IMR-90 (cell line): ENCODE measurements around the gene ORM1. TPM values are rescaled to one million over a fixed set of nuclear protein-coding genes. Genes with fewer than 3 reads are reported as not detected.

ENCODE experiments used
- ATAC-seq: fragments of 200-7000 bp; cut with Tn5 transposase; 2 replicates; pipeline ENCODE4 v1.9.1; 2020; ENCODE audit warnings: low read depth, mild to moderate bottlenecking, moderate library complexity
- BruUV-seq: library from RNA; stranded (reverse); fragments of 400-500 nt; replicated peaks from 2 replicates; lab custom pipeline; 2021; lab: Mats Ljungman, UMichigan
- CTCF ChIA-PET: fragments of 300-600 bp; formaldehyde crosslinking; extraction: SDS; loops from one replicate; lab custom pipeline; 2021; ENCODE audit warnings: antibody characterized with exemption; lab: Yijun Ruan, JAX
- POLR2A ChIA-PET: fragments of 300-600 bp; sonication (Branson Sonifier 250); formaldehyde crosslinking; loops from one replicate; lab custom pipeline; 2022; ENCODE audit warnings: antibody characterized with exemption; ENCODE audit not compliant: unreplicated experiment; lab: Charles Lee
- DNase-seq: peaks from one replicate; pipeline ENCODE4 v3.0.0; 2013
- H2AFZ ChIP-seq: replicated peaks from 2 replicates; pipeline ENCODE3; 2013; ENCODE audit warnings: low read length, mild to moderate bottlenecking; ENCODE audit not compliant: poor library complexity
- H2AK5ac ChIP-seq: 2 replicates; pipeline ENCODE4 v1.6.1; 2013; ENCODE audit warnings: low read depth, low read length, inconsistent platforms
- H2AK9ac ChIP-seq: replicated peaks from 2 replicates; pipeline ENCODE3; 2013; ENCODE audit warnings: mild to moderate bottlenecking, low read depth, low read length, moderate library complexity; ENCODE audit not compliant: poor library complexity
- H2BK120ac ChIP-seq: 2 replicates; pipeline ENCODE4 v1.6.1; 2013; ENCODE audit warnings: low read depth, low read length, inconsistent platforms
- H2BK15ac ChIP-seq: 3 replicates; pipeline ENCODE4 v1.6.1; 2013; ENCODE audit warnings: low read depth, low read length, inconsistent platforms
- H2BK20ac ChIP-seq: 2 replicates; pipeline ENCODE4 v1.6.1; 2013; ENCODE audit warnings: low read depth, mild to moderate bottlenecking, inconsistent platforms, low read length, moderate library complexity
- H2BK5ac ChIP-seq: 2 replicates; pipeline ENCODE4 v1.6.1; 2013; ENCODE audit warnings: mild to moderate bottlenecking, low read depth, low read length, inconsistent platforms; ENCODE audit not compliant: poor library complexity, severe bottlenecking
- H3K14ac ChIP-seq: replicated peaks from 2 replicates; pipeline ENCODE4 v1.6.1; 2013; ENCODE audit warnings: low read depth, low read length, inconsistent platforms
- H3K18ac ChIP-seq: 2 replicates; pipeline ENCODE4 v1.6.1; 2013; ENCODE audit warnings: low read depth, low read length, control low read depth
- H3K23ac ChIP-seq: 2 replicates; pipeline ENCODE4 v1.6.1; 2013; ENCODE audit warnings: low read depth, low read length, inconsistent platforms
- H3K27ac ChIP-seq: 2 replicates; pipeline ENCODE4 v1.5.1; 2013; ENCODE audit warnings: mild to moderate bottlenecking, control low read depth, low read length; ENCODE audit not compliant: insufficient read depth
- H3K27me3 ChIP-seq: 2 replicates; pipeline ENCODE4 v1.6.1; 2013; ENCODE audit warnings: low read length; ENCODE audit not compliant: control insufficient read depth, insufficient read depth
- H3K36me3 ChIP-seq: 2 replicates; pipeline ENCODE4 v1.6.1; 2013; ENCODE audit warnings: low read length, mixed read lengths; ENCODE audit not compliant: control insufficient read depth, insufficient read depth
- H3K4ac ChIP-seq: 2 replicates; pipeline ENCODE4 v1.6.1; 2013; ENCODE audit warnings: low read depth, low read length, inconsistent platforms
- H3K4me1 ChIP-seq: 2 replicates; pipeline ENCODE4 v1.6.1; 2013; ENCODE audit warnings: low read length, mixed read lengths; ENCODE audit not compliant: control insufficient read depth, insufficient read depth
- H3K4me2 ChIP-seq: 2 replicates; pipeline ENCODE4 v1.6.1; 2013; ENCODE audit warnings: low read depth, mild to moderate bottlenecking, control low read depth, low read length, moderate library complexity
- H3K4me3 ChIP-seq: 2 replicates; pipeline ENCODE4 v1.5.1; 2013; ENCODE audit warnings: low read depth, mild to moderate bottlenecking, control low read depth, low read length, moderate library complexity; ENCODE audit not compliant: insufficient read depth
- H3K56ac ChIP-seq: 2 replicates; pipeline ENCODE4 v1.6.1; 2013; ENCODE audit warnings: low read length, inconsistent platforms; ENCODE audit not compliant: insufficient read depth; ENCODE audit errors: extremely low read depth
- H3K79me1 ChIP-seq, 2 experiments: 2 replicates each; pipeline ENCODE4 v1.6.1; 2013; ENCODE audit warnings: low read length in 2 of 2, inconsistent platforms in 1 of 2, low read depth in 1 of 2
- H3K9ac ChIP-seq: 2 replicates; pipeline ENCODE4 v1.6.1; 2013; ENCODE audit warnings: low read depth, low read length, control low read depth
- H3K9me1 ChIP-seq: 2 replicates; pipeline ENCODE4 v1.6.1; 2013; ENCODE audit warnings: low read length, inconsistent platforms; ENCODE audit not compliant: insufficient read depth
- H3K9me3 ChIP-seq: 2 replicates; pipeline ENCODE4 v1.6.1; 2013; ENCODE audit warnings: low read length; ENCODE audit not compliant: control insufficient read depth, insufficient read depth
- H4K20me1 ChIP-seq: 2 replicates; pipeline ENCODE4 v1.6.1; 2013; ENCODE audit warnings: low read length, inconsistent platforms; ENCODE audit not compliant: insufficient read depth
- H4K5ac ChIP-seq: 2 replicates; pipeline ENCODE4 v1.6.1; 2013; ENCODE audit warnings: mild to moderate bottlenecking, low read depth, low read length, control low read depth
- H4K8ac ChIP-seq, 2 experiments: 2 replicates each; pipeline ENCODE4 v1.6.1; 2013; ENCODE audit warnings: low read depth in 2 of 2, low read length in 2 of 2, control low read depth in 1 of 2, inconsistent platforms in 1 of 2
- H4K91ac ChIP-seq: 2 replicates; pipeline ENCODE4 v1.6.1; 2013; ENCODE audit warnings: low read depth, low read length, inconsistent platforms; ENCODE audit not compliant: insufficient read depth
- BHLHE40 ChIP-seq: fragments of 150-350 bp; IDR thresholded peaks from 2 replicates; pipeline ENCODE4 v1.6.1; 2016; ENCODE audit warnings: mild to moderate bottlenecking, low read depth, low read length
- CEBPB ChIP-seq: IDR thresholded peaks from 2 replicates; pipeline ENCODE4 v1.6.1; 2012; ENCODE audit warnings: low read depth, low read length, improper control_type of control experiment
- CHD1 ChIP-seq: IDR thresholded peaks from 2 replicates; pipeline ENCODE4 v1.6.1; 2012; ENCODE audit warnings: low read depth, low read length, improper control_type of control experiment
- CTCF ChIP-seq: conservative IDR thresholded peaks from 2 replicates; pipeline ENCODE4 v1.5.1; 2012; ENCODE audit warnings: mild to moderate bottlenecking, low read depth, low read length, improper control_type of control experiment
- ELK1 ChIP-seq: fragments of 150-350 bp; IDR thresholded peaks from 2 replicates; pipeline ENCODE4 v1.6.1; 2016; ENCODE audit warnings: low read depth, mild to moderate bottlenecking, low read length, moderate library complexity, borderline replicate concordance
- FOS ChIP-seq: fragments of 150-350 bp; IDR thresholded peaks from 2 replicates; pipeline ENCODE4 v1.6.1; 2016; ENCODE audit warnings: low read depth, low read length
- MAFK ChIP-seq: IDR thresholded peaks from 2 replicates; pipeline ENCODE4 v1.6.1; 2012; ENCODE audit warnings: low read depth, low read length, improper control_type of control experiment
- MAZ ChIP-seq: IDR thresholded peaks from 2 replicates; pipeline ENCODE4 v1.6.1; 2012; ENCODE audit warnings: low read depth, mild to moderate bottlenecking, low read length, improper control_type of control experiment, moderate library complexity, borderline replicate concordance
- MXI1 ChIP-seq: IDR thresholded peaks from 2 replicates; pipeline ENCODE4 v1.6.1; 2012; ENCODE audit warnings: low read depth, mild to moderate bottlenecking, low read length, moderate library complexity, borderline replicate concordance
- NFE2L2 ChIP-seq: fragments of 150-350 bp; IDR thresholded peaks from 2 replicates; pipeline ENCODE4 v1.6.1; 2016; ENCODE audit warnings: low read depth, mild to moderate bottlenecking, low read length
- POLR2A ChIP-seq: IDR thresholded peaks from 2 replicates; pipeline ENCODE4 v1.6.1; 2012; ENCODE audit warnings: mild to moderate bottlenecking, low read depth, low read length
- RAD21 ChIP-seq: IDR thresholded peaks from 2 replicates; pipeline ENCODE4 v1.6.1; 2012; ENCODE audit warnings: low read length, improper control_type of control experiment
- RCOR1 ChIP-seq: IDR thresholded peaks from 2 replicates; pipeline ENCODE4 v1.6.1; 2012; ENCODE audit warnings: mild to moderate bottlenecking, low read length, improper control_type of control experiment; ENCODE audit not compliant: insufficient replicate concordance
- RFX5 ChIP-seq: IDR thresholded peaks from 2 replicates; pipeline ENCODE4 v1.8.0; 2012; ENCODE audit warnings: low read depth, mild to moderate bottlenecking, low read length, moderate library complexity
- SMC3 ChIP-seq: fragments of 150-350 bp; IDR thresholded peaks from 2 replicates; pipeline ENCODE4 v1.6.1; 2016; ENCODE audit warnings: low read depth, mild to moderate bottlenecking, antibody characterized with exemption, low read length, moderate library complexity
- USF2 ChIP-seq: fragments of 150-350 bp; IDR thresholded peaks from 2 replicates; pipeline ENCODE4 v1.6.1; 2017; ENCODE audit warnings: mild to moderate bottlenecking, antibody characterized with exemption, low read length, low read depth
- WGBS, 2 experiments: methylation state at CpG; one replicate each; pipeline versions ENCODE4 v1.1.5 to v1.1.7; 2013; ENCODE audit warnings: missing lambda C conversion rate in 2 of 2; ENCODE audit not compliant: insufficient read length in 1 of 2; ENCODE audit errors: extremely low coverage in 2 of 2; 5-methylcytosine and 5-hydroxymethylcytosine counted together
- dilution Hi-C: fragments of 300-500 bp; cut with HindIII; formaldehyde crosslinking; loops from one replicate; pipeline ENCODE4 v1.14.3; 2018; ENCODE audit warnings: low sequenced_read_pairs; ENCODE audit not compliant: unreplicated experiment
- in situ Hi-C: fragments of 300-500 bp; cut with MboI; formaldehyde crosslinking; loops from 3 replicates; pipeline ENCODE4 v1.14.3; 2019; ENCODE audit warnings: low sequenced_read_pairs, inconsistent platforms, mixed read lengths
- intact Hi-C: fragments of 100-400 bp; cut with micrococcal nuclease; formaldehyde crosslinking; loops from 2 replicates; pipeline ENCODE4 v1.10.0; 2022
- polyA plus RNA-seq, 3 experiments: library from polyadenylated mRNA; depleted of rRNA; stranded (reverse); fragments of >200 nt; gene quantifications; 2 replicates each; pipeline ENCODE4 v1.2.3, GENCODE V29; 2012; ENCODE audit warnings: low replicate concordance in 1 of 3
- total RNA-seq: library from RNA; depleted of rRNA; stranded (reverse); fragments of >200 nt; gene quantifications from 2 replicates; pipeline ENCODE4 v1.2.3, GENCODE V29; 2012

The ORM1 gene
- total and polyA plus RNA-seq, 2 of the 4 experiments (the other 2 are of a cell fraction), result 0.18 TPM; not detected in 1

- Histone ChIP-seq H2BK120ac (peak overlapping the region; percentile 99), H3K27me3 (no peaks in the 10 kb centered on the region), H3K14ac (peak overlapping the region; percentile 99), H2AFZ (no peak overlapping the region), H2BK20ac (peak overlapping the region; percentile 99), H4K8ac (peak overlapping the region; percentile 59 to 93; a peak in 3 of 4 replicates), H3K4me1 (peaks cover 6% of the 10 kb centered on the region), H2AK5ac (peak overlapping the region; percentile 67), H3K79me1 (no peaks in the 10 kb centered on the region), H2BK15ac (peak overlapping the region; percentile 69; the same call in 1 of the 3 replicates), H3K27ac (peak overlapping the region; percentile 98; the same call in 1 of the 2 replicates), H3K56ac (peak overlapping the region; percentile 82; the same call in 1 of the 2 replicates), H2AK9ac (peak overlapping the region; percentile 47), H3K9me3 (no peaks in the 10 kb centered on the region), H4K5ac (peak overlapping the region; percentile 88; the same call in 1 of the 2 replicates), H3K4ac (peak overlapping the region; percentile 99), H3K4me2 (no peak overlapping the region; the same call in 1 of the 2 replicates), H3K18ac (peak overlapping the region; percentile 90), H3K9ac (peak overlapping the region; percentile 85), H3K36me3 (no peaks in the 10 kb centered on the region), H3K9me1 (peaks cover 13% of the 10 kb centered on the region; the same call in 1 of the 2 replicates), H4K91ac (peak overlapping the region; percentile 97), H2BK5ac (peak overlapping the region; percentile 35), H3K4me3 (no peak overlapping the region), H3K23ac (peak overlapping the region; percentile 70), H4K20me1 (no peaks in the 10 kb centered on the region)
- TF ChIP-seq SMC3, result no peak
- TF ChIP-seq MAZ, result no peak
- no peak for TF ChIP-seq RAD21
- no peak for TF ChIP-seq FOS
- no peak for TF ChIP-seq CEBPB
- no peak for TF ChIP-seq MAFK
- TF ChIP-seq USF2, result no peak
- TF ChIP-seq RCOR1, result no peak
- no peak for TF ChIP-seq MXI1
- TF ChIP-seq CTCF, result no peak
- no peak for TF ChIP-seq POLR2A
- no peak for TF ChIP-seq CHD1
- TF ChIP-seq ELK1, result no peak
- TF ChIP-seq NFE2L2, result no peak
- no peak for TF ChIP-seq RFX5
- no peak for TF ChIP-seq BHLHE40
- intact Hi-C loops (no loop called here), in situ Hi-C loops (no loop called here), dilution Hi-C loops (no loop called here)
- WGBS, 2 experiments, result 100% methylated on average over 3 of the region's 8 CpGs; no CpG with 5 or more reads in 1 of the 2 experiments
- ATAC-seq (no peak), DNase-seq (no peak)
- ChIA-PET CTCF (interaction anchor here (1.0 kb wide), 1 partner anchor 236 kb away, joined by 3 read pairs; no protein-coding TSS in a partner anchor), POLR2A (no interaction called here)
- no TSS peak for BruUV-seq
Observed at GRCh38 chr9:114318416-114318815, 4.5 kb upstream of the ORM1 start.
